HEK293 (cell line): ENCODE measurements around the gene FBLN2.

Source experiments
- FEZF1 ChIP-seq: fragments of 450-650 bp; formaldehyde crosslinking; IDR thresholded peaks from 2 replicates; pipeline ENCODE4 v1.5.1; 2016; ENCODE audit warnings: missing biosample characterization, missing genetic modification characterization
- GFI1B ChIP-seq: fragments of 450-650 bp; formaldehyde crosslinking; IDR thresholded peaks from 2 replicates; pipeline ENCODE4 v1.5.1; 2016; ENCODE audit warnings: missing biosample characterization, missing genetic modification characterization
- GLI2 ChIP-seq: fragments of 450-650 bp; formaldehyde crosslinking; IDR thresholded peaks from 2 replicates; pipeline ENCODE4; 2017; ENCODE audit warnings: missing biosample characterization, missing genetic modification characterization, low read depth, borderline replicate concordance
- GLIS1 ChIP-seq: fragments of 450-650 bp; formaldehyde crosslinking; IDR thresholded peaks from 2 replicates; pipeline ENCODE4 v1.5.1; 2016; ENCODE audit warnings: missing biosample characterization, missing genetic modification characterization
- GLIS2 ChIP-seq: fragments of 450-650 bp; formaldehyde crosslinking; IDR thresholded peaks from 2 replicates; pipeline ENCODE4 v1.5.1; 2016; ENCODE audit warnings: missing biosample characterization, missing genetic modification characterization
- HIC1 ChIP-seq: fragments of 450-650 bp; formaldehyde crosslinking; IDR thresholded peaks from 2 replicates; pipeline ENCODE4 v1.5.1; 2016; ENCODE audit warnings: missing biosample characterization, missing genetic modification characterization
- KLF1 ChIP-seq: fragments of 450-650 bp; formaldehyde crosslinking; IDR thresholded peaks from 2 replicates; pipeline ENCODE4 v1.5.1; 2016; ENCODE audit warnings: missing biosample characterization, missing genetic modification characterization
- KLF8 ChIP-seq: fragments of 450-650 bp; formaldehyde crosslinking; IDR thresholded peaks from 2 replicates; pipeline ENCODE4 v1.5.1; 2016; ENCODE audit warnings: missing biosample characterization, missing genetic modification characterization
- MZF1 ChIP-seq: fragments of 450-650 bp; formaldehyde crosslinking; IDR thresholded peaks from 2 replicates; pipeline ENCODE4 v1.5.1; 2017; ENCODE audit warnings: missing biosample characterization, missing genetic modification characterization, borderline replicate concordance
- ZBTB20 ChIP-seq: fragments of 450-650 bp; formaldehyde crosslinking; IDR thresholded peaks from 2 replicates; pipeline ENCODE4 v1.5.1; 2016; ENCODE audit warnings: missing biosample characterization, missing genetic modification characterization
- ZBTB21 ChIP-seq: fragments of 450-650 bp; formaldehyde crosslinking; IDR thresholded peaks from 2 replicates; pipeline ENCODE4 v1.5.1; 2017; ENCODE audit warnings: missing biosample characterization, missing genetic modification characterization
- ZBTB49 ChIP-seq: fragments of 450-650 bp; formaldehyde crosslinking; IDR thresholded peaks from 2 replicates; pipeline ENCODE4 v1.5.1; 2016; ENCODE audit warnings: missing biosample characterization, missing genetic modification characterization, low read depth
- ZNF214 ChIP-seq: fragments of 450-650 bp; formaldehyde crosslinking; IDR thresholded peaks from 2 replicates; pipeline ENCODE4 v1.5.1; 2017; ENCODE audit warnings: missing biosample characterization, mild to moderate bottlenecking, missing genetic modification characterization, borderline replicate concordance
- ZNF223 ChIP-seq: fragments of 450-650 bp; formaldehyde crosslinking; IDR thresholded peaks from 2 replicates; pipeline ENCODE4 v1.5.1; 2016; ENCODE audit warnings: missing biosample characterization, missing genetic modification characterization
- ZNF274 ChIP-seq, 2 experiments: fragments of 200-500 bp in 1 of 2; fragments of 450-650 bp in 1 of 2; sonication (Bioruptor generic) in 1 of 2; formaldehyde crosslinking in 1 of 2; IDR thresholded peaks; 2 replicates each; pipeline versions ENCODE4 v1.5.1 to v1.6.1; 2014 to 2016; ENCODE audit warnings: borderline replicate concordance in 1 of 2, inconsistent platforms in 1 of 2, low read length in 1 of 2, missing biosample characterization in 1 of 2, missing genetic modification characterization in 1 of 2
- ZNF335 ChIP-seq: fragments of 450-650 bp; formaldehyde crosslinking; conservative IDR thresholded peaks from 2 replicates; pipeline ENCODE4 v1.5.1; 2016; ENCODE audit warnings: missing biosample characterization, missing genetic modification characterization
- ZNF354C ChIP-seq: fragments of 450-650 bp; formaldehyde crosslinking; IDR thresholded peaks from 2 replicates; pipeline ENCODE4 v1.5.1; 2016; ENCODE audit warnings: missing biosample characterization, missing genetic modification characterization, low read depth, borderline replicate concordance
- ZNF362 ChIP-seq: fragments of 450-650 bp; formaldehyde crosslinking; IDR thresholded peaks from 2 replicates; pipeline ENCODE4 v1.5.1; 2016; ENCODE audit warnings: missing biosample characterization, missing genetic modification characterization
- ZNF366 ChIP-seq: fragments of 450-650 bp; formaldehyde crosslinking; conservative IDR thresholded peaks from 2 replicates; pipeline ENCODE4 v1.5.1; 2016; ENCODE audit warnings: missing biosample characterization, missing genetic modification characterization
- ZNF391 ChIP-seq: fragments of 450-650 bp; formaldehyde crosslinking; IDR thresholded peaks from 2 replicates; pipeline ENCODE4 v1.5.1; 2016; ENCODE audit warnings: low read depth, missing biosample characterization, missing genetic modification characterization, borderline replicate concordance
- ZNF398 ChIP-seq: fragments of 450-650 bp; formaldehyde crosslinking; IDR thresholded peaks from 2 replicates; pipeline ENCODE4 v1.5.1; 2017; ENCODE audit warnings: missing biosample characterization, missing genetic modification characterization
- ZNF423 ChIP-seq: fragments of 450-650 bp; formaldehyde crosslinking; IDR thresholded peaks from 2 replicates; pipeline ENCODE4 v1.5.1; 2016; ENCODE audit warnings: missing biosample characterization, missing genetic modification characterization
- ZNF548 ChIP-seq: fragments of 450-650 bp; formaldehyde crosslinking; IDR thresholded peaks from 2 replicates; pipeline ENCODE4 v1.5.1; 2016; ENCODE audit warnings: missing biosample characterization, missing genetic modification characterization
- ZNF600 ChIP-seq: fragments of 450-650 bp; formaldehyde crosslinking; IDR thresholded peaks from 2 replicates; pipeline ENCODE4 v1.5.1; 2016; ENCODE audit warnings: missing biosample characterization, missing genetic modification characterization
- ZNF623 ChIP-seq: fragments of 450-650 bp; formaldehyde crosslinking; IDR thresholded peaks from 2 replicates; pipeline ENCODE4 v1.5.1; 2016; ENCODE audit warnings: missing biosample characterization, missing genetic modification characterization
- ZNF626 ChIP-seq: fragments of 450-650 bp; sonication (Bioruptor Pico); formaldehyde crosslinking; IDR thresholded peaks from 2 replicates; pipeline ENCODE4 v1.5.1; 2018; ENCODE audit warnings: missing biosample characterization, missing genetic modification characterization, inconsistent platforms
- ZNF664 ChIP-seq: fragments of 450-650 bp; formaldehyde crosslinking; IDR thresholded peaks from 2 replicates; pipeline ENCODE4 v1.5.1; 2016; ENCODE audit warnings: missing biosample characterization, missing genetic modification characterization
- ZNF677 ChIP-seq: fragments of 450-650 bp; IDR thresholded peaks from 2 replicates; pipeline ENCODE4 v1.5.0; 2018; ENCODE audit warnings: missing biosample characterization, mild to moderate bottlenecking, missing genetic modification characterization, moderate library complexity
- ZNF768 ChIP-seq: fragments of 450-650 bp; formaldehyde crosslinking; IDR thresholded peaks from 2 replicates; pipeline ENCODE4 v1.5.1; 2018; ENCODE audit warnings: missing biosample characterization, mild to moderate bottlenecking, missing genetic modification characterization
- ZNF791 ChIP-seq: fragments of 450-650 bp; formaldehyde crosslinking; IDR thresholded peaks from 2 replicates; pipeline ENCODE4 v1.5.1; 2016; ENCODE audit warnings: missing biosample characterization, missing genetic modification characterization
- ZSCAN5A ChIP-seq: fragments of 450-650 bp; formaldehyde crosslinking; IDR thresholded peaks from 2 replicates; pipeline ENCODE4 v1.5.1; 2016; ENCODE audit warnings: missing biosample characterization, missing genetic modification characterization

FBLN2 gene

GRCh38 chr3:13665582-13666226 is 116.8 kb downstream of the FBLN2 start (continued):
- TF ChIP-seq ZNF791 (tag by site-specific recombination) (no peak), MZF1 (tag by site-specific recombination) (no peak), ZBTB49 (tag by site-specific recombination) (no peak), ZNF664 (tag by site-specific recombination) (no peak), KLF1 (tag by site-specific recombination) (peak; percentile 84), ZNF354C (tag by site-specific recombination) (no peak), KLF8 (tag by site-specific recombination) (peak; percentile 45; the same call in 1 of the 2 replicates), ZNF391 (tag by site-specific recombination) (no peak), ZNF623 (tag by site-specific recombination) (no peak), ZNF600 (tag by site-specific recombination) (peak; percentile 29; the same call in 1 of the 2 replicates), ZNF626 (no peak), FEZF1 (tag by site-specific recombination) (no peak), ZNF223 (tag by site-specific recombination) (no peak), ZNF548 (tag by site-specific recombination) (no peak), ZNF423 (tag by site-specific recombination) (no peak), ZNF274 (IDR thresholded peaks at IDR 0.05; ENCODE audit: low read length) (no peak), ZNF274 (tag by site-specific recombination; IDR thresholded peaks at IDR 0.05; ENCODE audit: borderline replicate concordance) (no peak), GLIS2 (tag by site-specific recombination) (peak; percentile 93), ZNF362 (tag by site-specific recombination) (no peak), HIC1 (tag by site-specific recombination) (peak; percentile 97), ZNF335 (tag by site-specific recombination) (peak; percentile 62), ZBTB20 (tag by site-specific recombination) (peak; percentile 26; the same call in 1 of the 2 replicates), GFI1B (tag by site-specific recombination) (no peak), ZNF366 (tag by site-specific recombination) (peak; percentile 53; the same call in 1 of the 2 replicates), ZNF768 (tag by site-specific recombination) (0 out of 2 replicates have a peak, but pooled peaks have one; percentile 29), ZNF677 (no peak), GLIS1 (tag by site-specific recombination) (peak; percentile 48), ZBTB21 (tag by site-specific recombination) (peak; percentile 88), ZSCAN5A (no peak), ZNF398 (peak; percentile 68; the same call in 1 of the 2 replicates), GLI2 (tag by site-specific recombination) (no peak), ZNF214 (tag by site-specific recombination) (no peak)
